Calu3 (cell line): ENCODE results near the gene TTC8. TPM values are rescaled to one million over a fixed set of nuclear protein-coding genes. Genes with fewer than 3 reads are reported as not detected.

Experiments used
- BruUV-seq: library from RNA; stranded (reverse); fragments of 400-500 nt; replicated peaks from 2 replicates; lab custom pipeline; 2021; lab: Mats Ljungman, UMichigan
- CTCF ChIA-PET: fragments of 300-600 bp; sonication (Branson Sonifier 250); formaldehyde crosslinking; loops from one replicate; lab custom pipeline; 2022; ENCODE audit warnings: antibody characterized with exemption; lab: Charles Lee
- DNase-seq: peaks from one replicate; pipeline ENCODE4 v3.0.0; 2022
- H3K27ac Mint-ChIP-seq: one replicate; pipeline ENCODE4 v1.8.0; 2022; ENCODE audit warnings: mixed read lengths; ENCODE audit not compliant: unreplicated experiment
- H3K27me3 Mint-ChIP-seq: one replicate; pipeline ENCODE4 v1.8.0; 2022; ENCODE audit warnings: mixed read lengths; ENCODE audit not compliant: unreplicated experiment
- H3K36me3 Mint-ChIP-seq: one replicate; pipeline ENCODE4 v1.8.0; 2022; ENCODE audit warnings: mild to moderate bottlenecking, moderate library complexity, mixed read lengths; ENCODE audit not compliant: insufficient read depth, unreplicated experiment
- H3K4me1 Mint-ChIP-seq: one replicate; pipeline ENCODE4 v1.8.0; 2022; ENCODE audit warnings: mild to moderate bottlenecking, low read depth, mixed read lengths; ENCODE audit not compliant: unreplicated experiment
- H3K4me3 Mint-ChIP-seq: one replicate; pipeline ENCODE4 v1.8.0; 2022; ENCODE audit warnings: mild to moderate bottlenecking, low read depth, moderate library complexity, mixed read lengths; ENCODE audit not compliant: unreplicated experiment
- H3K9me3 Mint-ChIP-seq: one replicate; pipeline ENCODE4 v1.8.0; 2022; ENCODE audit warnings: low read depth, mixed read lengths; ENCODE audit not compliant: unreplicated experiment
- CTCF ChIP-seq: fragments of 200-600 bp; IDR thresholded peaks from one replicate; pipeline ENCODE4 v1.8.0; 2022; ENCODE audit warnings: antibody characterized with exemption; ENCODE audit not compliant: unreplicated experiment
- intact Hi-C: fragments of 100-400 bp; cut with micrococcal nuclease; formaldehyde crosslinking; loops from one replicate; pipeline ENCODE4 v1.10.0; 2022; ENCODE audit not compliant: unreplicated experiment
- total RNA-seq: library from RNA; stranded (reverse); gene quantifications from 2 replicates; pipeline ENCODE4 v1.2.3, GENCODE V29; 2022

The TTC8 gene
- total RNA-seq, 1 experiment from 2014 or later, result 17.0 TPM

- BruUV-seq, result no TSS peak
- Mint-ChIP-seq H3K36me3 (no peaks in the 10 kb centered on the region), H3K27me3 (no peaks in the 10 kb centered on the region), H3K4me3 (no peak overlapping the region), H3K4me1 (no peaks in the 10 kb centered on the region), H3K27ac (no peak overlapping the region), H3K9me3 (peaks cover 2% of the 10 kb centered on the region)
- CTCF ChIA-PET, result no interaction called here
- peak; percentile 15 for DNase-seq
- intact Hi-C loops, result loop anchor here (5.0 kb wide), 1 partner anchor 93 kb away; no protein-coding TSS in a partner anchor
- no peak for TF ChIP-seq CTCF
Measured at GRCh38 chr14:88919502-88919901, 95.1 kb downstream of the TTC8 start.

Other genes with a start within 250 kb of the TTC8 start
- 0.52 and 0.78 TPM in 2 replicates for gene EML5, start 31.7 kb upstream of the TTC8 start, total RNA-seq